HL-60/S4 treated with retinoic acid at 250 ng/mL for 4 days and 3 days (cell line): ENCODE measurements around the gene NECAB3.
"Not testable (repeated sequence)": the region's sequence is repeated elsewhere in the genome, so short reads cannot be mapped to it uniquely, and the experiment has no call there.

ENCODE experiments used
- in situ Hi-C: fragments of 300-500 bp; cut with MboI; formaldehyde crosslinking; loops from 2 replicates; pipeline ENCODE4 v1.7.0; 2022; ENCODE audit warnings: low sequenced_read_pairs

The NECAB3 gene, protein sequence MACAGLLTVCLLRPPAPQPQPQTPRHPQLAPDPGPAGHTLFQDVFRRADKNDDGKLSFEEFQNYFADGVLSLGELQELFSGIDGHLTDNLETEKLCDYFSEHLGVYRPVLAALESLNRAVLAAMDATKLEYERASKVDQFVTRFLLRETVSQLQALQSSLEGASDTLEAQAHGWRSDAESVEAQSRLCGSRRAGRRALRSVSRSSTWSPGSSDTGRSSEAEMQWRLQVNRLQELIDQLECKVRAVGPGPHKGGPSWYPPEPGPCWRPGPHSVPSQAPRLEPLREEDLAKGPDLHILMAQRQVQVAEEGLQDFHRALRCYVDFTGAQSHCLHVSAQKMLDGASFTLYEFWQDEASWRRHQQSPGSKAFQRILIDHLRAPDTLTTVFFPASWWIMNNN

DNA sequence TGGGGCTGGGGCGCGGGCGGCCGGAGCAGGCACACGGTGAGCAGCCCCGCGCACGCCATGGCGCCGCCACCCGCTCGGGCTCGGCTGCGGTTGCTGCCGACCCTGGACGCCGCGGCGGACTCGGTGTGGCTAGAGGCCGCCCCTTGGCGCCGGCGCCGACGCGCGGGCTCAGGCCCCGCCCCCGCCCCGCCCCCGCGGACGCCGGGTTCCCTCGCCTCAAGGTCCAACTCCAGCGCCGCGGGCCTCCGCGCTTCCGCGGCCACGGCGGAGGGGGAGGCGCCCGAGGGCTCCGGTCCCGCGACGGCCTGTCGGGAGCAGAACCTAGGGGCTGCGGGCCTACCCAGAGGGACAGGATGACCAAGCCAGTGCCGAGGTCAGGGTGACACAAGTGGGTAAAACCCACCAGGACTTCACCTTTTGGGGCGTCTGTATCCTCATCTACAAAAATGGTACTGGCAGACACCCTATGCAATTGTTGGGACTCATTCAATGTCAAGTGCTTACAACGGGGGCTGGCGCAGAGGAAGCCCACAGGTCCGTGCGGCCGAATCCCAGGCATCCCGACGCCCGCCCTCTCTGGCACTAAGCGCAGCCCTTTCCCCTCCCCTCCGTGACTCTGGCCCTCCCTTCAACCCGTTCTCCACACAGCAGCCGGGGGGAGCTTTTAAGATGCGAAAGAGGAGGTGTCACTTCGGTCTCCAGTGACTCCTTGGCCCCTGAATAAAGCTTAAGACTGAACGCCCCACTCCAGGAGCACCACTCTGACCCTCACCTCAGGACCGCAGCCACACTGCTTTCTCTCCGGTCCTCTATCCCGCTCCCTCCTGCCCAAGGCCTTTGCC, at the start of gene NECAB3:
Gene NECAB3 (minus strand): TSS at position 135 of the 842 bp plus-strand sequence. CDS start 76 bp downstream, at position 59.
- in situ Hi-C loops: no loop called here

DNA sequence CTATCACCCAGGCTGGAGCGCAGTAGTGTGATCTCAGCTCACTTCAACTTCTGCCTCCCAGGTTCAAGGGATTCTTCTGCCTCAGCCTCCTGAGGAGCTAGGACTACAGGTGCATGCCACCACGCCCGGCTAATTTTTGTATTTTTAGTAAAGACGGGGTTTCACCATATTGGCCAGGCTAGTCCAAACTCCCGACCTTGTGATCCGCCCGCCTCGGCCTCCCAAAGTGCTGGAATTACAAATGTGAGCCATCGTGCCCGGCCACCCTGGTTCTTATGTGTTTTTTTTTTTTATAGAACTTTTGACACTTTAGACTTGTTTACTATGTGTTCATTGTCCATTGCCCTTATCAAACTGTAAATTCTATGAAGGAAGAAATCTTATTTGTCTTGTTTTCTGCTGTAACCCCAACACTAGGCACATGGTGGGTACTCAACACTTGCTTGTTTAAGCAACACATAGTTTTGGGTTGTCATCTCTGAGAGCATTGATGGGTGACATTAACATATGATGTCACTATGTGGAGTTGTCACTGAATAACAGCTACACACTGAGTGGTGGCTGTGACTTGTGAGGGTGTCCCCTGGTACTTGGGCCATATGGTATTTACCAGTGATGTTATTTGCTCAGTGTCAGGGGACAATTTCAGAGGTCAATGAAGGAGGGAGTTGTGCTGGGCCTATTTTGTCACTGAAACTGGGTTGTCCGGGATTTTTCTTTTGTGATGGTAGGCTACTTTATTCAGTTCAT, 47.3 kb upstream of the NECAB3 start:
- in situ Hi-C loops: no loop called here

DNA sequence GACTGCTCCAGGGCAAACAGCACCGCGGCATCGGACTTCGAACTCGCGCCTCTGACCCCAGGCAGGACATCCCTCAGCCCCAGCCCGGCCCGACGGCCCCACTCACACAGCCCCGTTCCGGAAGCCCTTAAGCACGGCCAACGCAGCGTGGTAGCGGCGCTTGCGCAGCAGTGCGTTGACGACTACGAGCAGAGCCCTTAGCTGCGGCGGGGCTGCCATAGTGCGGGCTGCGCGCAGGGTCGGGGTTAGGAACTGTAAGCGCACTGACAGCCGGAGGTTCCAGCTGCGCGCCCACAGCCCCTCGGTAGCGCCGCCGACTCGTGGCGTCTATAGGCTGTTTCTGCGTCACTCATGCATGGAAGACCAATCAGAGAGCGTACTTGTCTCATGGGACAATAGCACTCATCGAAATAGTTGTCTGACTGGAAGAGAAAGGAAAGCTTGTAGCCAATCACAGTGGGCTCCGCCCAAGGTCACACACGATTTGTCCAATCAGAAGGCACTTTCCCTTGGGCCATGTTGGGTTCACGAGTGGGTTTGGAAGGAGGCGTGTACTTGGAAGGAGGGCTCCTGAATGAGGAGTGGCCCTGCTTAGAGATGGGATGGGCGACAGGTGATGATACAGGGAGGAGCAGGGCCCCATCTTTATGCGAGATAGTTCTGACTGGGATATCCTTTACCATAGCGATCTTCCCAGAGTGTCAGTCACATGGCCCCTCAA, 45.9 kb upstream of the NECAB3 start, which contains the start of gene PXMP4:
Gene PXMP4 (minus strand): TSS at position 322 of the 721 bp plus-strand sequence. CDS start 103 bp downstream, at position 219.
- in situ Hi-C loops: no loop called here

DNA sequence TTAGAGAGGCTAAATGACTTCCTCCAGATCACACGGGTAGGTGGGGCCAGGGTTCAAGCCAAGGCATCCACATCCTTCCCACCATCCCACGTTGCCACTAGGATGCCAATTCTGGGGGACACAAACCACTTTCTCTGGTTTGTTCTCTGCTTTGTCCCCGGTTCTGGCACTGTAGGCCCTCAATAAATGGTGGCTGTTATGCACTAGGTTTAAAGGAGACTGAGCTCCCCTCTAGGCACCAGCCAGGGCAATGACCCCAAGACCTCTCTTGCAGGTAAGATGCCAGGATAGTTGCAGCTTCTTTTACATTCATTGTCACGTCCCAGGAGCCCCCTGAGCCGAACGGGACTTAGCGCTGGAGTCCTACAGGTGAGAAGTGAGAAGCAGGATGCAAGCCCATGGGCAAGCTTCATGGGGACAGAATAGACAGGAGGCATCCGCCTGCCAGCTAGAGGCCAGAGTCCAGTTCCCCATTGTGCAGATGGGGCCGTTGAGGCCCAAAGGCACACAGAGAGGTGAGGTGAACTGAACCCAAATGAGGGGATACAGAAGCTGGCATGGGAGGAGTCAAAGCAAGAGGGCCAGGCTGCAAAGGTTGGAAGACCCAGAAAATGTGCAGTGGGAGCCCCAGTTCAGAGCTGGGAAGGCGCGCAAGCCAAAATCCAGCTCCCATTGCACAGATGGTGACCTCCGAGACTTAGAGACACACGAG, 45.2 kb upstream of the NECAB3 start:
- in situ Hi-C loops: no loop called here

DNA sequence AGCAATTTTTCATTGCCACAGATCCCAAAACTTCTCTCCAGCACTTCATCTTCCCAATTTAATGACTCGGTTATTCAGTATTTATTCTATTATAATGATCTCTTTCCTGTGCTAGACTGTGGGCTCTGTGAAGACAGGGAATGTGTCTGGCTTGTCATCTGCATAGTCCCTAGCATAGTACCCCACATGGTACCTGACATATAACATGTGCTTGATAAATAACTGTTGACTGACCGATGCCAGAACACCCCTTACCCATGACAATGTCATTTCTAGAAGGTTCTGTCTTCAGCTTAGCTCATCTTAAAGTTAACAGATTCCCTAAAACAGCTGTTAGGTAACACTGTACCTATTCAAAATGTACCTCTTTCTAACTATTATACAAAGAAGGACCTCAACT, 42.3 kb upstream of the NECAB3 start:
- in situ Hi-C loops: no loop called here

DNA sequence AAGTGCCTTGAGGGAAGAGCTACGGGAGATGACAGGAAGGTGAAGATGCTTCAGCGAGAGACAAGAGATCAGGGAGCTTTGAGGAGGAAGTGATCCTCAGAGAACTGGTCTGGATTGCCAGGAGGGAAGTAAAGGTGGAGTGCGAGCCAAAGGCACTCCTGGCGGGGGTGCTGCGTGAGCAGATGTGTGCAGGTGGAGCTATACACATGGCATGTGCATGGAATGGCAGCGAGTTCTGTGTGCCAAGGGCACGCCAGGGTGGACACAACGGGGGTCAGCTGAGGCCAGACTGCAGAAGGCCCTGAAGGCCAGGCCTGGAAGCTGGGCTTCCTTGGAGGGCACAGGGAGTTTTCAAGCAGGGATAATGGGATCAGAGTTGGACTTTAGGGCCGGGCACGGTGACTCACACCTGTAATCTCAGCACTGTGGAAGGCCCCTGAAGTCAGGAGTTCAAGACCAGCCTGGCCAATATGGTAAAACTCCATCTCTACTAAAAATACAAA, 39.7 kb upstream of the NECAB3 start:
- in situ Hi-C loops: no loop called here

DNA sequence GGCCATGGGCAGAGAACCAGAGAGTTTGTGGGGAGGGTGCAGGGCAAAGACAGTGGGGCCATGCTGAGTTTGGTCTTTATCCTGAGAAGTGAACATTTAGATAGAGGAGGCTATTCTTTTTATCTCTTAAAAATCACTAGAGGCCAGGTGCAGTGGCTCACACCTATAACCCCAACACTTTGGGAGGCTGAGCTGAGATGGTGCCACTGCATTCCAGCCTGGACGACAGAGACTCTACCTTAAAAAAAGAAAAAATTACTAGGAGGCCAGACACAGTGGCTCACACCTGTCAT, 37.2 kb upstream of the NECAB3 start:
- in situ Hi-C loops: no loop called here

DNA sequence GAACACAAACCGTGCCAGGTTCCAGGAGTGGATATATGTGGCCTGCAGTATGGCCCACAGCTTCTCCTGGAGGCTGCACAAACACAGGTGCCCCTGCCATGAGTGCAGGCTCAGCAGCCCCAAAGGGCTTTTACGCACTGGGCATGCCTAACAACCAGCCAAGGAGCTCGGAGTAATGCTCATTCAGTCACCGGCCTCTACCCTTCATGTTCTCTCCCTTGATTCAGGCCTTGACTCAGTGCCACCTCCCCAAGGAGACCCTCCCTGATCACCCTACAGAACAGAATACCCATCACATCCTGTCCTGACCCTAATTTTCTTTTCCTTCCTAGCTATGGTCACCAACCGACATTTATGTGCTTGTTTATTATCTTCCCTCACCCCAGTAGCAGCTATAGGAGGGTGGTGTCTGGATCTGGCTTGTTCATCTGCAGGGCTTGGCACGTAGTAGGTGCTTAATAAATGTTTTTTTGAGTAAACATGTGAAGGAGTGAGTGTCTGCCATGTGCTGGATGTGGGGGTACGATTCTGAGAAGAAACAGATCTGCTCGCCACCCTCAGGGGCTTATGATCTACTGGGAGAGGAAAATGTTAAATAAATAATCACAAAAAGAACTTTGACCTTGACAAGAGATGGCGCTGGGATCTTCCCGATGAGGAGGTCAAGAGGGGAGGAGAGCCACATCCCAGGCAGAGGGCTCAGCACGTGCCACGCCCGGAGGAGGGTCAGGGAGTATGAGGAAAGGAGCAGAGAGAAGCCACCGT, 36.6 kb upstream of the NECAB3 start:
- in situ Hi-C loops: no loop called here

DNA sequence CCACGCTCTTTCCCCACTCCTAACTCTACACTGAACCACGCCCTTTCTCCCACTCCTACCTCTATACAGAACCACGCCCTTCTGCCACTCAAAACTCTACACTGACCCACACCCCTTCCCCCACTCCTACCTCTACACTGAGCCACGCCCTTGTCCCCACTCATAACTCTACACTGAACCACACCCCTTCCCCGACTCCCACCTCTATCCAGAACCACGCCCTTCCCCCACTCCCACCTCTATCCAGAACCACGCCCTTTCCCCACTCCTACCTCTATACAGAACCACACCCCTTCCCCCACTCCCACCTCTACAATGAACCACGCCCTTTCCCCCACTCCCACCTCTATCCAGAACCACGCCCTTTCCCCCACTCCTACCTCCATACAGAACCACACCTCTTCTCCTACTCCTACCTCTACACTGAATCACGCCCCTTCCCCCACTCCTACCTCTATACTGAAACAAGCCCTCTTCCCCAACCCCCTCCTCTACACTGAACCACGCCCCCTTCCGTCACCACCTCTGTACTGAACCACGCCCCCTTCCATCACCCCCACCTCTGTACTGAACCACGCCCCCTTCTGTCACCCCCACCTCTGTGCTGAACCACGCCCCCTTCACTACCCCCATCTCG, 35.8 kb upstream of the NECAB3 start:
- in situ Hi-C loops: no loop called here

DNA sequence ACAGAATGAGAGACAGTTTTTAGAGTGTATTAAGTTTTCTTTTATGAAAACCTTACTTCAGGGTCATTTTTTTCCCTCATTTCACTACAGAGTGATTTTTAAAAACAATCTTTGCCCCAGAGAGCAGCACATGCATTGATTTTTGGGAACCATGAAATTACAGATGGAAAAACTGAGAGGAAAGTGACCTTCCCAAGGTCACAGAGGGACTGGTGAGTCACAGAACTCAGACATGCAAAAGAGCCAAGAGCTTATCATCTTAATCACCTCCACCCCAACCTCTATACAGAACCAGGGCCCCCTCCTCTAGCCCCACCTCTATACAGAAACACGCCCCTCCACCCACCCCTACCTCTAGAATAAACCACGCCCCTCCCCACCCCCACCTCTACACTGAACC, 35.2 kb upstream of the NECAB3 start:
- in situ Hi-C loops: no loop called here

DNA sequence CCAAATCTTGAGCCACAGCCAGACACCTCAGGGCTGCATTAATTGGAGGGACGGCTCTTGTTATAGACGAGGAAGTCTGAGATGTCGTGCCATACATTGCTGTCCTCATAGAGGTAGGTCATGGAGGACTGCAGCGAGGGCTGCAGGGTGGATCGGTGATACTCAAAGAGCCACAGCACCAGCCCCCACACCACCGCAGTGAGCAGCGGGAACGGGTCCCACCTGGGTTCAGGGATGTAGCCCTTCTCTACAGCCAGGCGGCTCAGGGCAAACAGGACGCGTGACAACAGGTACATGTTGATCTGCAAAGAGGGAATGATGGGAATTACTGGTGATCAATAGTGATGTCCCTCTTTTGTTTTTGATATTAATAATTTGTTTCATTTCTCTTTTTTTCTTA, 33.4 kb upstream of the NECAB3 start:
- in situ Hi-C loops: no loop called here

DNA sequence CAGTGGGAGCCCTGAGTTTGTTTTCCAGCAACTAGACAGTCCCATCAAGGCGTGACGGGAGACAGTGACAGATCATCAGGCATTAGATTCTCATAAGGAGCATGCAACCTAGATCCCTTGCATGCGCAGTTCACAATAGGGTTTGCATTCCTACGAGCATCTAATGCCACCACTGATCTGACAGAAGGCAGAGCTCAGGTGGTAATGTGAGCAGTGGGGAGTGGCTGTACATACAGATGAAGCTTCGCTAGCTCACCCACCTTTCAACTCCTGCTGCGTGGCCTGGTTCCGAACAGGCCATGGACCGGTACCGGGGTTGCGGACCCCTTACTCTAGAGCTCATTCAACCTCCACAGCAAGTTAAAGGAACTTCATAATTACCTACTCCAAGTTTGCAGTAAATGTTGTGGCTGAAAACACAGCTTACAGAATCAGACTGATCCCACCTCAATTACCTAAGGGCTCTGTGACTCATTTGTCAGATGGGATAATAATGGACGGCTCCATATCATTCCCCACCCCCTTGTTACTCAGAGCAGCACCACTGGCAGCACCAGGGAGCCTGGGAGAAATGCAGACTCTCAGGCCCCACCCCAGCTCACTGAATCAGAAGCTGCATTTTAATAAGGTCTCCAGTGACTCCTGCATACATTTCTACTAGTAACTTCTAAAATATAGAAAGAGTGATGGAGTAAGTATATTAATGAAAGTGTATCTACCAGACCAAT, 30.1 kb upstream of the NECAB3 start:
- in situ Hi-C loops: no loop called here

DNA sequence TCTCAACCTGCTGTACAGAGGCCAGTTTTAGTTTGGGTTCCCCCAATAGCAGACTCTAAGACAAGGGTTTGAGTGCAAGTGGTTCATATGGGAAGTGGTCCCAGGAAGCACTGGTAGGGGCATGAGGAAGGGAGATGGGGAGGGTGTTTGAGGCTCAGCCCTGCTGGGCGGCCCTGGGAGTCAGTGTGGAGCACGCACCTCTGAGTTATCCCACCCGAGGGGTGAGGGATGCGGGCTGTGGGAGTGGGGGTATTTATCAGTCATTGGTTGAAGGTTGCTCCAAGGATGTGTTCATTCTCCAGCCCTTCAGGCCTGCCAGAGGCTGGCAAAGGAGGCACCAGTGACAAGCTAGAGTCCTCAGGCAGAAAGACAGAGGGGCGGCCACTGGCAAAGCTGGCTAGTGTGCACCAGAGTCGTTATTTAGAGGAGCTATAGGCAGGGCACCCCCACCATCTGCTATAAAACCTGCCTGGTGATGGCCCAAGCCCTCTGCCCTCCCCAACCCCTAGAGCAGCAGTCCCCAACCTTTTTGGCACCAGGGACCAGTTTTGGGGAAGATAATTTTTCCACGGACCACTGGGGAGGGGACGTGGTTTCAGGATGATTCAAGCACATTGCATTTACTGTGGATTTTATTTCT, 29.4 kb upstream of the NECAB3 start:
- in situ Hi-C loops: no loop called here

DNA sequence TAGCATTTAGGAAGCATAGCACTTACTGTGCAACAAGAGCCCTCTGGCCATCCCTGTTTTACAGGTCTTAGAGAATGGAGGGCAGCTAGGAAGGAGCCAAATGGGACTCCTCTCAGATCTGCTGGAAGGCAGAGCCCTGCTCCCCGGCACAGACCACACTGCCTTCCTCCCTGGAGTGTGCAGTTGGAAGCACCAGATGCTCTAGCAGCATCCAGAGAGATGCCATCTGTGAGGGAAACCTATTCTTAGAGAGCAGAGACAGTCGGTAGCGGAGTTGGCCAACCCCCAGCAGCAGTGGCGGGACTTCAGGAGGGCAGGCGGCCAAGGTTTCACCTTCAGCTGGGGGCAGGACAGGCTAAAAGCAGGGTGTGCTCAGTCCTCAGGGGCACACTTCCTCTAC, 28.6 kb upstream of the NECAB3 start:
- in situ Hi-C loops: no loop called here

DNA sequence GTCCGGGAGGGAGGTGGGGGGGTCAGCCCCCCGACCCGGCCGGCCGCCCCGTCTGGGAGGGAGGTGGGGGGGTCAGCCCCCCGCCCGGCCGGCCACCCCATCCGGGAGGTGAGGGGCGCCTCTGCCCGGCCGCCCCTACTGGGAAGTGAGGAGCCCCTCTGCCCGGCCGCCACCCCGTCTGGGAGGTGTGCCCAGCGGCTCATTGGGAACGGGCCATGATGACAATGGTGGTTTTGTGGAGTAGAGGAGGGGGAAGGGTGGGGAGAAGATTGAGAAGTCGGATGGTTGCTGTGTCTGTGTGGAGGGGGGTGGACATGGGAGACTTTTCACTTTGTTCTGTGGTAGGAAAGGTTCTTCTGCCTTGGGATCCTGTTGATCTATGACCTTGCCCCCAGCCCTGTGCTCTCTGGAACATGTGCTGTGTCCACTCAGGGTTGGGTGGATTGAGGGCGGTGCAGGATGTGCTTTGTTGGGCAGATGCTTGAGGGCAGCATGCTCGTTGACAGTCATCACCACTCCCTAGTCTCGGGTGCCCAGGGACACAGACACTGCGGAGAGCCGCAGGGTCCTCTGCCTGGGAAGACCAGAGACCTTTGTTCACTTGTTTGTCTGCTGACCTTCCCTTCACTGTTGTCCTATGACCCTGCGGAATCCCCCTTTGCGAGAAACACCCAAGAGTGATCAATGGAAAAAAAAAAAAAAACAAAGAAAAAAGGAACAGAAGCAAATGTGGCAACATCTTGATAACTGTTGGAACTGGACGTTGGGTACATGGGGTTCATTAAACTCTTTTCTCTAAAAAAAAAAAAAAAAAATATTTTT, 27.6 kb upstream of the NECAB3 start:
- in situ Hi-C loops: no loop called here

DNA sequence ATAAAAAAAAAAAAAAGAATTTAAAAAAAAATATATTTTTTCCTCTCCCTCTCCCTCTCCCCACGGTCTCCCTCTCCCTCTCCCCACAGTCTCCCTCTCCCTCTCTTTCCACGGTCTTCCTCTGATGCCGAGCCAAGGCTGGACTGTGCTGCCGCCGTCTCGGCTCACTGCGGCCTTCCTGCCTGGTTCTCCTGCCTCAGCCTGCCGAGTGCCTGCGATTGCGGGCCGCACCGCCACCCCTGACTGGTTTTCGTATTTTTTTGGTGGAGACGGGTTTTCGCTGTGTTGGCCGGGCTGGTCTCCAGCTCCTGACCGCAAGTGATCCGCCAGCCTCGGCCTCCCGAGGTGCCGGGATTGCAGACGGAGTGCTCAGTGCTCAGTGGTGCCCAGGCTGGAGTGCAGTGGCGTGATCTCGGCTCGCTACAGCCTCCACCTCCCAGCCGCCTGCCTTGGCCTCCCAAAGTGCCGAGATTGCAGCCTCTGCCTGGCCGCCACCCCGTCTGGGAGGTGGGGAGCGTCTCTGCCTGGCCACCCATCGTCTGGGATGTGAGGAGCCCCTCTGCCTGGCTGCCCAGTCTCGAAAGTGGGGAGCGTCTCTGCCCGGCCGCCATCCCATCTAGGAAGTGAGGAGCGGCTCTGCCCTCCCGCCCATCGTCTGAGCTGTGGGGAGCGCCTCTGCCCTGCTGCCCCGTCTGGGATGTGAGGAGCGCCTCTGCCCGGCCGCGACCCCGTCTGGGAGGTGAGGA, 26.6 kb upstream of the NECAB3 start:
- in situ Hi-C loops: not testable (repeated sequence)
